Measurements from ENCODE around the gene MED27.

MED27 gene

DNA sequence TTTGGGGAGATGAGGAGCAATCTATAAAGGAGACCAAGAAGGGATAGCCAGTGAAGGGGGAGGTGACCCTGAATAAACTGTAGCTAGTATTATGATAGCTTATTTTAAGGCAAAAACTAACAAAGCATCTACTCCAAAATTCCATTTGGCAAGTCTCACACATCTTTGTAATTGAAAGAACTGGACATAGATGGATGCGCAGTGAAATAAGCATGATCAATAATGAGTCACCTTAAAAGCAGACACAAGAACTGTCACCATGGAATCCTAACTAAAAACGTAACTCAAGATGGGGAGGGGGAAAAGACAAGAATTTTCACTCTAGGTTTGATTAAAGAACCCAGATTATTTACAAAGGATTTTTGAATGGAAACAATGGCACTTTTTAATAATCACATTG lies 164.5 kb downstream of the MED27 start:
- no peak for DNase-seq

DNA sequence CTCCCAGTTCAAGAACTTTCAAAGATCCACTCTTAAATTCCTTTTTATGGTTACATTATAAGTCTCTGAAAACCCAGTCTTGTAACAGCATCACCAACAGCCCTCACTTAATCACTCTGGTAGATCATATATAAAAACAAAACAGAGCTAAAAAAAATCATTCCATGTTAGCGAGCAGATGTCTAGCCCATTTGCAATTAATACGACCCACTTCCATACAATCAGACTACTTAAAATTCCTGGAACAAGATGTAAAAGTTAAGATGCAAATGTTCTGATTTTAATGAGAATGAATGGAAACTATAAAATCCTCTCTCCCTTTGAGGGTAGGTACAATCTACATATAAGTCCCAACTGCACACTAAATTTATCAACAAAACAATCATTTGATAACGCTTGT lies 167.0 kb downstream of the MED27 start:
- no peak for DNase-seq

DNA sequence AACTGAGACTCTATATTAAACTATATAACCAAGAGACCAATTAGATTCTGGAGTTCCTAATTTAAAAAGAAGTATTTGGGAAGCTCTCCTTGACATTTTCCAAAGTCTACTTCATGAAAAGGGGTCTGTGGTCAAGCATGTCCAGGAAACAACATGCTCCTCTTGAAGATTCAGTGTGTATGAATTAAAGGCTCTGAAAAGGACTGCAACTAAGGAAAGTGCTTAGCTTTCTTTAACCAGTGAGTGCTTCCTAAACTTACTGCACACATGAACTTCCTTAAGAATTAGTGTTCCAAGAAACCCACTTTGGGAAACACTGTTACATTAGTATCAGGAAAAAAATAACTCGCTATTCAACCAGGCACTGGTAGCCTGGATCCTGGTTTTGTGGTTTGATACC lies 167.6 kb downstream of the MED27 start:
- no peak for DNase-seq

DNA sequence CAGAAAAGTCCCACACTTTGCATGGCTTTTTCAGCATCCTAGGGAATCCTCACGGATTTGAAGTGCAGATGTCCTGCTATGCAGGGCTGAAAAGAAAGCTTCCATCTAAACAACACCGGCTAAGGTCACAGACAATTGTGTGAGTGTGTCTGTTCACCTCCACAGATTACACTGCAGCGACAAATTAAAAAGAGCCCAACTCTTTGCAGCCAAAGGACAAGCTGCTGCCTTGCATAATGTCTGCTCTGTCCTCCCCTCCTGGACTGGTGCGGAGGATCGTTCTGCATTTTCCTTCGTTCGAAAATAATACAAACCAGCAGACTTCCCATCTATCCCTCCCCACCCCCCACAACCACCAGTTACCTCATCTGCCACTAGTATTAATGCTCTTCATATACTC lies 169.1 kb downstream of the MED27 start:
- no peak for DNase-seq

DNA sequence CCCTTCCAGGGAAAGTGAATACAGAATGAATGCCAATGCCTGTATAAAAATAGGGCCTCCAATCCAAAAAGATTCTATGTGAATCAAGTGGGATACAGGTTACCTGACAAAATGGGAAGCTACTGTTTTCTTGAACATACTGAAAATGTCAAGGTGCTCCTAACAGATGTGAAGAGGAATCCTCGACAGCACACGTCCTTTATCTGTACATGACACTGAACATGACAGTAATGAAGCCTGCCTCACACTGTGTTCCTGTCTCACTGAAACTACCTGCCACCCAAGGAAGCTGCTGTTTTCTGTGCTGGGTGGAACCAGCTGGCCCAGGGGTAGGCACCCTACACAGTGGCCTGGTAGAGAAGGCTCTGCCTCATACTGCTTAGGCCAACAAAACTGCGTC lies 174.5 kb downstream of the MED27 start:
- no peak for DNase-seq

DNA sequence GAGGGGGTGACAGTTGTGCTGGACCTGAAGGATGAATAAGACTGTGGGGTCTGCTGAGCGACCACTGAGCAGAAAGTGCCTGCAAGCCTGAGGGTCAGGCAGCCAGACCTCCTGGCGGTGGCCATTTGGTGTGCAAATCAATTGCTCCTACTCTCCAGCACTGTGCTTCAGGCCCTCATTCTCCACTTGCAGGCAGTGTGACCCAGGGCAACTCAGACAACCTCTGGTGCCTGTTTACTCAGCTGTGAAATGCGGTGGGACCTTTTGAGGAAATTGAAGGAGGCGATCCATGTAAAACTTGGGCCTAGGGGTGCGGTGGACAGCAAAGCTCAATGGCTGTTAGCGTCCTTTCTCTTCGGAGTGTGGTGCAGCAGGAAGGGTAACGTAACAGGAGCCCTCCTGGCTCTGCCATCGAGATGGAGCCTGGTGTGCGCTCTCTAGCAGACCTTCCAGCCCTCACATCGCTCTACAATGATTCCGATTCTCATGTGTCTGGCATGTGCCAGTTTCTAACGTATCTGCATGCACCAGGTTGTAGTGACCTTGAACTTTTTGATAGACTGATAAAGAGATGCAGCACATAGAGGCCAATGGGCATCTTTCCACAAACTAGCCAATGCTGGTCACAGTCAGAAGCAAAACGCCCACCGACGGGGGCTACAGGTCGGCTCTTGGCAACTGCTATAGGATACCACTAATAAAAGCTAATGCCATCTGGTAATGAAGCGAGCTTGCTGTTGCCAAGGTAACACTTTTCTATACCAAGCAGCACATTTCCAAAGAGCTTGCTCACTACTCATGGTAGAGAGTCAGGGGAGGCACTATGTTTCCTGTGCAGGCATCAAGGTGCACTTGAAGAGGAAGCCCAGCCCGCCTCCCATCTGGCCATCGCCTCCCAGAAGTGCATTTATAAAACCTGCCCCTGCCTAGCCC lies 180.1 kb downstream of the MED27 start:
- no peak for DNase-seq

DNA sequence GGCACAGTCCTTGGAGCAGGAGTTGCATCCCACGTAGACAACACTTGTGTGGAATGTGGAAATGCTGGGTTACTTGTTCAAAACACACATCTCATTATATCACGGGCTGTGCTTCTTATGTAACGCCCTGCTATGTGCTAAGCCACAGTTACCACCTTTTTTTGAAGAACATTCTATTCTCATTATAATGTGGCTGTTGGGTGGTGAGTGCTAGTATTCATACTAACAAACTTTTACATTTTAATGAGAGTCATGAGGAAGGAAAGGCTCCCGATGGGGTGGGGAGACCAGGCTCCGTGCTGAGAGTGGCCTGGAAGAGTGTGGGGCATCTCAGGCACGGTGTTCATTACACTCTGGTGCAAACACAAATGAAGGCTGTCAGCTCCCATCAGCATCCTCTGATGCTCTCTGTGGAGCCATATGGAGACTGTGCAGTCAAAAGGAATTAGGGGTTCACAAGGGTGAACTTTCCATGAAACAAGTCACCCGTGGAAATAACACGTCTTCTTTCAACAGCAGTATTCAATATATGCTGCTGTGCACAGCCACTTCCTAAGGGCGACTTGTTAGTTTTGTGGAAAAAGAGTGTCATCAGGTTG lies 186.7 kb downstream of the MED27 start:
- no peak for DNase-seq

DNA sequence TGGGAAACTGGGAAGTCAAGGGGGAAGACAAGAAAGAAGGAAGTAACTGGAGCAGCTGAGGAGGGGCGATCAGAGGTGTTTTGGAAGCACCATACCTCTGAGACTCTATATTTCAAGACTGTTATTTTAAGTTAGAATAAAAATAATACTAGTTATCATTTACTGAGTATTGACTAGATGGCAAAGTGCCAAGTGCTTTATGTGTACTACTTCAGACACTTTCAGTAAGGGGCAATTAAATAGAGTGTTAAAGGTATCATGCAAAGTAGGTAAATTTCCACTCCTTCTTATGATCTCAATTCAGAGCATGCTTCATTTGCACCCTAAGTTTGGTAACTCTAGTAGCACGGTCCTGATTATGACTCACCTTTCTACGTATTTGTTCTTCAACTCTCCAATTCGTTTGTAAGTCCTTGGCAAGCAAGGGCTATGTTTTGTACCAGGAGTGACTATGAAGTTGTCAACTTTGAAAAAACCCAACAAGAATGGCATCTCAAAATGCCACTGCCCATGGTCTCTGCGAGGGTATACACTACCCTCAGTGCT lies 187.4 kb downstream of the MED27 start:
- DNase-seq, result no peak

DNA sequence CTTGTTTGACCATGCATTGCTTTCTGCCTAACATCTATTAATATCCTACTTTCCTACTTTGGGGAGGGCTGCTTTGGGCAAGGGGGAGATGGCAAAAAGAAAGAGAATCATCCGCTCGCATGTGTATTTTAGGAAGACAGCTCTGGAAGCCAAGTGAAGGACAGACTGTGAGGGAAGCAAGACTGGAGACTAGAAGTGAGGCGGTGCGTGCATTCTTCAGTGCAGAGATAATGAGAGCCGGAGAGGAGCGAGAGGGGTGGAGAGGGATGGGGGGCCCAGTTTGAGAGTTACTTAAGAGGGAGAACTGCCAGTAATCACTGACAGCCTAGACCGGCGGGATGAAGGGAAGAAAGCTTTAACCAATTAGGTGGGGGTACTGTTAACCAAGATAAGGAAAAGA lies 188.1 kb downstream of the MED27 start:
- no peak for DNase-seq

DNA sequence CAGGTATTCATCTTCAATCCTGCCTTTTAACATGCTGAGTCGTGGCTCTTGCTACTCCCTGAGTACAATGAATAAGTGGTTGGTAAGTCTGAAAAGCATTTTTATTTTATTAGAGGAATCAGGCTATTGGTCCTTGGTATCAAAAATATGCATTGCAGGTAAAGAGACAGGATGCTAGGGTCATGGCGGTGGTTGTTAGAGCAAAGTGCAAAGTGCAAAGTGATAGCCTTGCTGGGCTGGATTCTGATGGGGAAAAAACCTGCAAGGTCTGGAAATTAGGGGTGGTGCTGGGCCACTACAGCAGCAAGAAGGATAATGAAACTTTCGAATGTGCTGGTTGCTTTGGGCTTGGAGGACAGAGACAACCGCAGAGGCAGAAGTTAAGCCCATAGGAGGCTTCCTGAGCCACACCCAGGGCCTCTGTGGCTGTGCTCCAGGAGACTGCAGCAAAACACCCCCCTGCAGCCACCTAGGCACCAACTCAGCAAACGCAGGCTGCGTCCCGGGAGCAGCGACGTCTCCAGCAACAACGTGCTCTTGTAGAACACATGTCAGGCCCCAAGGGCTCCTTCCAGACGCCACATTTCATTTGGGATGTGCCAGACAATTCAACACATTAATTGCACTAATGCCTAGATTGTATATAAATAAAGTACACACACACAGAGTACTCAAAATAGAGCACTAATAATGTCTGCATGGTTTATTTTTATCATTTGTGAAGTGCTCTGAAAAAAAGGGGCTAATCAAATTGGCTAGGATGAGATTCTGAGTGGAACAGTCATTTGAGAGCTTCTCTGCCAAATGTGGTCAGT lies 190.0 kb downstream of the MED27 start:
- no peak for DNase-seq

DNA sequence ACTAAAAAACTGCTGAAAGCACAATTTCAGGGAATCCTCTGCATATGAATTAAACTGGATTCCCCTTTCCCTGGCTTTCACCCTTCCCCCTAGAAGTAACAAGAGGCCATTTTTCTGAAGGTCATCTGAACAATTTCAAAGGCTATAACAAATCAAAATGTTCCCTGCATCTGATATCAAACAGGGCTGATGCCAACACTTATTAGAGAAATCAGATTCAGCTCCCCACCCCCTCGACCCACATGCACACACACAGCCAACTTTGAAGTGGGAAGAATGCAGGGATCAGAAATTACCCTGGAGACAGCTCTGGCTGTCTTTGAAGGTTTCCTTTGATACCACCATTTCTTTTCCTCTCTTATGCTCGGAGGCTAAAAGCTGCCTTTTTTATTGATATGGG lies 190.7 kb downstream of the MED27 start:
- no peak for DNase-seq

DNA sequence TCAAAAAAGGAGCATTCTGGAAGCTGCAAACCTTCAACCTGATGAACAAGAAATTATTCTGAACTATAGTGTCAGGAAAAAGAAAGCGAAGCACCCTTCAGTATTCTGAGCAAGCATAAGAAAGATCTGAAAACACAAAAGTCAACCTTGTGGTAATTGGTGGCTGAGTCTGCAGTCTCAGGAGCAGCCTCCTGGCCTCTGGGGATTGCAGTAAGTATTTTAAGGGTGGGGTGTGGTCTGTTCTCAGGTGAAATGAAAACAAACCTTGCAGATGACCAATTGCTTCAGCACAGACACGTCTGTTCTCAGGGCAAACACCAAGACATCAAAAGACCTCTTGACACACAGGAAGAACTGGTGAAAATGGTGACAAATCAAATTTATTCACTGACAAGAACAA lies 192.0 kb downstream of the MED27 start:
- DNase-seq, result no peak

DNA sequence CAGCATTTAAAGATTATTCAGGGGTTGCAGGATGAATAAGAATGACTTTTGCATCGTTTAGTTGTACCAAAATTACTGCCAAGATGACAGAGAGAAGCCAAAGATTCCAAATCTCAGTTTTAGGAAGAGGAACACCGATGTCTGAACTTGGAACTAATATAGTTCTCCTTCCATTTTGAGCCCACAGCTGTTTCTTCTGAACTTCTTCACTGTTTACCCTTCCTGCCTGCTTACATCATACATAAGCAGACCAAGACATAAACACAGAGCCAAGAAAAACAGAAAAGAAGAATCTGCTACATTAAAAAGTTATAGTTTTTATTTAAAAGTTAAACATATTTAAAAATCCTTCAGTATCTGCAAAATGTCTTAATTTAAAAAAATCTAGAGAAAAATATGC lies 192.8 kb downstream of the MED27 start:
- DNase-seq, result peak; percentile 19

DNA sequence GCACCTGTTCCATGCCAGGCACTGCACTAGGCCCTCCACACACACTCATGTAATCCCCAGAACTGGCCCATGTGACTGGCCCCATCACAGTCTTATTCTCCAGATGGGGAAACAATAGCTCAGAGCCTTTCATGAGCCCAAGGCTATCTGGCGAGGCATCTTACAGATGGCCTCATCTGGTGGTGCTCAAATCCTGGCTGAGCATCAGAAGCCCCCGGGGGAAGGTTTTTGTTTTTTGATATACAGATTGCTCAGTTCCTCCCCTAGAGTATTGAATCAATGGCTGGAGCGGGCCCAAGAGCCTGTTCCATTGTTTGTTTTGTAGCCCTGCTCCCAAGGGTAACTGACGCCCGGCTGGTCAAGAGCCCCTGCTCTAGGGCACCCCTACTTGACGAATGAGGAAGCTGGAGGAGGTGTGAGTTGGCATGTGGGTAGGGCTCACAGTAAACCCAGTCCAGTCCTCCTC lies 194.5 kb downstream of the MED27 start:
- DNase-seq, result no peak

DNA sequence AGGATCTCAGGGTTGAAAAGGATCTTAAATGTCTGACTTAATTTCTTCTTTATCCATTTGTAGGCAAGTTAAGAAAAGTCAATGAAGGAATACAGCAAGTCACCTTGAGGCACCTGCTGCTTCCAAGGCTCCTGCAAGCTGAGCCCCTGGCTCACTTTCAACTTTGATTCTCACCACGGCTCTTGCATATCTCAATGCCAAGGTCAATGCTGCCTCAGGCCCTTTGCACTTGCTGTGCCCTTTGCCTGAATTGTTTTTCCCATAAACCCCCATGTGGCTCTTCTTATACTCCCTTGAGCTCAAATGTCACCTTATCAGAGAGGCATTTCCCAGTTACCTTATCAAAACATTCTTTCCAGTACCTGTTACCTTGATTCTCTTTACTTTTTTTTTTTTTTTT lies 195.4 kb downstream of the MED27 start:
- DNase-seq, result no peak

DNA sequence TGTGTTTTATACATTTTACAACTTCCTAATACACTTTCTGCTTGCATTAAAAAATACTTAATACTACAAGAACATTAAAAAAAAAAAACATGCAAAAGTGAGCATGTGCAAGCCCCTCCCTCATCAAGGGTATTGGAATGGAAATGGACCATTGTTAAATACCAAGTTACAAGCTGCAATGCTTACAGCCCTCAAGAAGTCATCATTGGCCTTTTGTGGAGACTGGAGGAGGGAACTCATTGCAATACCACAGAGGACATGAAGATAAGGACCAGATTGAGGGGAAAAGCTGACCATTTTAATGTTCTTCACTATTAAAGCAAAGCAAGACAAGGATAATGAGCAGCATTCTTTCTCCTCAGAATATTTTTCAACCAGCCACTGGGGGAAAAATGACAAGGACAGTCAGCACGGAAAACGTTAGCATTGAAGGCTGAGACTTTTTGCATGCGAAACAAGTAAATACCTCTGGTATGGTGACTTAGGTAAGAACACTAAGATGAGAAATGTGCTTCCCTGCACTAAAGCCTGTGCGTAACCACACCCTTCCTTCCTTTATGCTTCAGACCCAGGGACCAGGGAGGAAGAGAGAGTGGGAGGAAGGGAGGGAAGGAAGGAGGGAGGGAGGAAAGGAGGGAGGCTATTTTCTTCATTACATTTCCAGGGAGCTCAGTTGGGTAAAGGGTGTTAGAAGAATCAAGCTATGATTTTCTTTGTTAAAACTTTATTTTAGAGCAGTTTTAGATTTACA lies 198.7 kb downstream of the MED27 start:
- DNase-seq, result no peak

DNA sequence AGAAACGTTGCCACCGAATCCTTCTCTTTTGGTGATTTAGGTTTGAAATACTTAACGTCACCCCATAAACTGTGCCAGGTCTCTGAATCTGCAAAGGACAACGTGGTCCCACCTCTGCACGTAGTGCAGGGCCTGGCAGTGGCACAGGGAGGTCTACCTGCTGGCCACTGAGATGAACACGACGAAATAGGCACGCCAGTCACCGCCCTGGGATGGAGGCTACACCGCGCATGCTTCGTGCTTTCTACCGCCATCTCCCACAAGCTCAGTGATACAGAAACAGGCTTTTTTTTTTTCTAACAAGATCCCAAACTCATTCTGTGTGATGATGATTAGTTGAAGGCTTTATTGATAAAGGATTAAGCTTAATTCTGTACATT lies 199.8 kb downstream of the MED27 start:
- no peak for DNase-seq

DNA sequence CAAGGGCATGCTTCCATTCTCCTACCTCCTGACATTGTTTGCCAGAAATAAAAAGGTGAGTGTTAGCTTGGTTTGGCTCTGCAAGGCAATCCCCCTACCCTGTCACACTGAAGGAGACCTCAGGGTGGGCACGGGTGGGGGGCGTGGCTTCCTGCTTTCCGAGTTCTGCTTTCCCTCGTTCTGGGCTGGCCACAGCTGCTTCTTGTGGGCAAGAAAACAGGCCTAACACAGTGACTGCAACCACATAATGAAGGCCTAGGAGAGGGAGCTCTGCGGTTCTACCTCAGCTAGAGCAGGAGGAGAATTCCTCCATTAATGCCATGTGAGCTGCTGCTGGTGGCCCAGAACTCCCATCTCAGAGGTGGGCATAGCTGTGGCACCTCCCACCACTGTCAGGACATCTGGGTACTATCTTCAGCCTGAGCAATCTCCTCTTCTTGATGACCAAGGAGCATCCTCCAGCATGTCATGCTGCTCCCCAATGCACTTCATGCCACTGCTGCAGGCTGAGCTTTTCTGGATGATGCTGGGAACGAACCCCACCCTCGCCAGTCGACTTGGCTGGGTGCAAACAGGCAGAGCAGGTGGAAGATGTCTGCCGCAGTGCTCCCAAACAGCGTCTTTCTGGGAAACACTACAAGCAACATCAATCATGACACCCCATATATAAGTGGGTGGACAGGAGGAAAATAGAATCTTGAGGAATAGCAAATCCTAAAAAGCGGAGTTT lies 200.3 kb downstream of the MED27 start:
- no peak for DNase-seq

DNA sequence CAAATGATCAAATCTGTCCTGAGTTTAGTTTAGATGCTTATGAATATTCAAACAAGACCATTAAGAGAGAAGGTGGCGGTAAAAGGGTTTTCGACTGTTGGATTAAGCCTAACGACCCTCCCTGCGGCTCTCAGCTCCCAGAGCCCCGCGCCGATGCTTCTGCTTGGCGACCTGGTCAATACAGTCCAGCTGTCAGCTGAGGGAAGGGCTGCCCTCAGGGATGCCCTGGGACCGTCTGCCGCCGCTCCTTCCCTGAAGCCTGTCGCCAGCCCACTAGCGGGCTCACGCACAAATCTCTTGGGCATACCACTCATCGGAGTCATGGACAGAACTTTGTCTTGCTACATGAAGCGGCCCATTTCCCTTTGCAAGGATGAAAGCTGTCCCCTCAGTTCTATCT lies 203.2 kb downstream of the MED27 start:
- DNase-seq, result no peak

DNA sequence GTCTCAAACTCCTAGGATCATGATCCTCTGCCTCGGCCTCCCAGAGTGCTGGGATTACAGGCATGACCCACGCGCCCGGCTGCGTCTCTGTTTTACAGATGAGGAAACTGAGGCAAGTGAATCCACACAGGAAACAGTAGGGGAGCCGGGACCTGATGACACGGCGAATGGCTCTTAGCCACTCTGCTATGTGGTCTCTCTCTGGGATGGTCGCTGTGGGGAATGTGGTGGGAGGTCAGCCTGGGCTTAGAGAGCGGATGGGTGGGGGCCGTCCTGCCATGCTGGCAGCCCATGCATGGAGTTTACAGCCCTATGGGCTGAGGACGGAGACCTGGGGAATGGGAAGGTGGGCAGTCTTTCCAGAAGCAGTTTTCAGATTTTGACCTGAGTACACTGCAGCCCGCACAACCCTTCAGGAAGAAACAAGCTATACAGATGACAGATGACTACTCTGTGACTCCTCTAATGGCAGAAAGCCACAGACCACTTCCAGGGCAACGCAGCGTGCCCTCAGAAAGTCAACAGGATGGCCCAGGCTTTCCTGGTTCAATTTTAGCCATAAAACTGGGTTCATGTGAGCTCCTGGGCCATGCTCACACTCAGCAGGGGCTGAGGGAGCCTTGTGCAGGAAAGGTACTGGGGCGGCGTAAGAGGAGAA lies 203.7 kb downstream of the MED27 start:
- DNase-seq, result no peak

DNA sequence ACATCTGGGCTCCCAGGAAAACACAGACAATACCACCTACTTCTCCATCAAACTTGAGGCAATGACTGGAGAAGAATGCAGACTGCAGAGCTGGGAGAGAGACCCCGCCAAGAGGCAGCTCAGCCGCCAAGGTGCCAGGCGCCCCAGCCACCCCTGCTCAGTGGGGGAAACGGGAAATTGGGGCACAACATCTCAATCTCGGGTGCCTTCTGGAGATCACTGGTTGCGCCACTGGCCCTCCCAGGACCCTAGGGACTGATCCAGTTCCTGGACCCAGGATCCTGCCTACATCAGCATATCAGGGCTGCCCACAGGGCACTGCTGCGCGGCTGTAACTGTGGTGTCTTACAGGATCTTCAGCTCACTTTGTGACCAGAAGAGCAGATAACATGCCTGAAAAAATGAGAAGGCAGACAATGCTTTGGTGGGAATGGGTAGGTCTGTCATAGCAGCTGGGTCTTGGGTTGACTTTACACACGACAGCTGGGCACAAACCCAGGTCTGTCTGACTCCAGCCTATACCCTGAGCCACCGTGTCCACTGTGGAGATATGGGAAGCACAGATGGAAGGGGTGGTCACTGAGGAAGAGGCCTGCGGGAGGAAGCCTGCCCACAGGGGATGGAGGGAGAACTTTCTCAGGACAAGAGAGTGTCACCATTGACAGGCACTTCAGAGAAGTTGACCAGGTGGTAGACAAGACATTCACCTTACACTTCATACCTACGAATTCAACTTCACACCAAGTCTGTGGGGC lies 204.6 kb downstream of the MED27 start:
- DNase-seq, result no peak
